WTC11 (cell line): ENCODE data around the gene C1orf167.

Source experiments
- CTCF ChIP-seq: fragments of 200-600 bp; IDR thresholded peaks from 2 replicates; pipeline ENCODE4 v1.8.0; 2022; ENCODE audit warnings: antibody characterized with exemption
- NFE2L1 ChIP-seq: sonication (generic); formaldehyde crosslinking; IDR thresholded peaks from 2 replicates; pipeline ENCODE4 v1.8.1; 2023; ENCODE audit warnings: missing genetic modification reagents
- NR2C2 ChIP-seq: sonication (generic); formaldehyde crosslinking; IDR thresholded peaks from 2 replicates; pipeline ENCODE4 v1.8.0; 2022; ENCODE audit warnings: mild to moderate bottlenecking, missing genetic modification reagents
- PREB ChIP-seq: sonication (generic); formaldehyde crosslinking; IDR thresholded peaks from 2 replicates; pipeline ENCODE4 v1.8.1; 2022; ENCODE audit warnings: mild to moderate bottlenecking, missing genetic modification reagents, moderate library complexity, borderline replicate concordance

- TF ChIP-seq NFE2L1 (no peak), NR2C2 (CRISPR knock-in tag) (no peak), PREB (CRISPR knock-in tag) (no peak), CTCF (no peak)
Measured at GRCh38 chr1:11720525-11720924, 41.5 kb upstream of the C1orf167 start.
